Loucy (cell line): ENCODE data around the gene ATP5F1C.

Experiments used
- H2AFZ ChIP-seq: fragments of 200-600 bp; sonication (generic); 2 replicates; pipeline ENCODE4 v1.6.0; 2016; ENCODE audit warnings: antibody characterized with exemption, mild to moderate bottlenecking, low read length, moderate library complexity
- H3F3A ChIP-seq: fragments of 200-600 bp; 2 replicates; pipeline ENCODE4 v1.6.0; 2016; ENCODE audit warnings: antibody characterized with exemption, low read depth, mild to moderate bottlenecking
- H3K27me3 ChIP-seq: fragments of 200-600 bp; sonication (generic); 2 replicates; pipeline ENCODE4 v1.6.1; 2014; ENCODE audit warnings: low read length, mild to moderate bottlenecking; ENCODE audit not compliant: insufficient read depth, poor library complexity, severe bottlenecking
- H3K36me3 ChIP-seq: fragments of 200-600 bp; sonication (generic); 2 replicates; pipeline ENCODE4 v1.6.1; 2016; ENCODE audit warnings: low read length; ENCODE audit not compliant: insufficient read depth
- H3K4me1 ChIP-seq: fragments of 200-600 bp; sonication (generic); 2 replicates; pipeline ENCODE4 v1.5.1; 2014; ENCODE audit warnings: low read length, mild to moderate bottlenecking; ENCODE audit not compliant: insufficient read depth, poor library complexity, severe bottlenecking
- H3K4me2 ChIP-seq: fragments of 200-600 bp; sonication (generic); 2 replicates; pipeline ENCODE4 v1.6.0; 2014; ENCODE audit warnings: antibody characterized with exemption, low read length, low read depth, mild to moderate bottlenecking; ENCODE audit not compliant: poor library complexity, severe bottlenecking
- H3K4me3 ChIP-seq: fragments of 200-600 bp; sonication (generic); 2 replicates; pipeline ENCODE4 v1.5.1; 2014; ENCODE audit warnings: low read length, mild to moderate bottlenecking, mixed read lengths; ENCODE audit not compliant: poor library complexity, severe bottlenecking
- H3K79me2 ChIP-seq: fragments of 200-600 bp; sonication (generic); 2 replicates; pipeline ENCODE4 v1.6.1; 2014; ENCODE audit warnings: low read length; ENCODE audit not compliant: insufficient read depth
- H3K9ac ChIP-seq: fragments of 200-600 bp; sonication (generic); 2 replicates; pipeline ENCODE4 v1.6.0; 2014; ENCODE audit warnings: mild to moderate bottlenecking, low read depth, low read length, moderate library complexity; ENCODE audit not compliant: poor library complexity, severe bottlenecking
- H3K9me2 ChIP-seq: fragments of 200-600 bp; sonication (generic); replicated peaks from 2 replicates; pipeline ENCODE4 v1.6.1; 2016; ENCODE audit warnings: low read depth, low read length, mixed read lengths
- H3K9me3 ChIP-seq: fragments of 200-600 bp; sonication (generic); 2 replicates; pipeline ENCODE4 v1.6.1; 2014; ENCODE audit warnings: mild to moderate bottlenecking, antibody characterized with exemption, low read length, low read depth; ENCODE audit not compliant: insufficient read depth
- H4K20me1 ChIP-seq: fragments of 200-600 bp; sonication (generic); 2 replicates; pipeline ENCODE4 v1.6.0; 2014; ENCODE audit warnings: antibody characterized with exemption, low read length, mild to moderate bottlenecking; ENCODE audit not compliant: insufficient read depth, poor library complexity, severe bottlenecking
- EZH2phosphoT487 ChIP-seq: fragments of 200-600 bp; IDR thresholded peaks from 2 replicates; pipeline ENCODE4 v1.6.1; 2018; ENCODE audit warnings: antibody characterized with exemption, mild to moderate bottlenecking, moderate library complexity, borderline replicate concordance
- TF ChIP-seq, protein P1 (sequence below): fragments of 200-600 bp; sonication (generic); conservative IDR thresholded peaks from 2 replicates; pipeline ENCODE4 v1.5.1; 2014; ENCODE audit warnings: mild to moderate bottlenecking, antibody characterized with exemption, low read length

ATP5F1C gene

DNA sequence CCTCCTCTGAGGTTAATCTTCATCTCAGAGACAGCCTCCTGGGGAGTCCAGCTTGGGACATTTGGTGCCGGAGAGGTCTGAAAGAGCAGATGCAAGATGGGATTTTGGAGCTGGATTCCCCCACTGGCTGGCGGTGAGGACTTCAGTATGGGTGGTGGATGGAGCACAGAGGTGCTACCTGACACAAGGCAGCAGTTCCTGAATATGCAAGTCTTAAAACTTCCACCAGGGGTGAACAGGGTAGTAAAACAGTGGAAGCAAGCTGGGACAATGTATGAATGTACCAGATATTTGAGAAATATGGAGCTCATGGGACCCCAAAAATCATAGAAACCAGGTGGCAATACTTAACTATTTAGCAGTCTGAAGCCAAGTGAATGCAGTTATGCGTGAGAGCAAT, 25.5 kb downstream of the ATP5F1C start:
- H3K9ac ChIP-seq, result no peak overlapping the region
- H3F3A ChIP-seq, result no peaks in the 10 kb centered on the region
- TF ChIP-seq, protein P1, sequence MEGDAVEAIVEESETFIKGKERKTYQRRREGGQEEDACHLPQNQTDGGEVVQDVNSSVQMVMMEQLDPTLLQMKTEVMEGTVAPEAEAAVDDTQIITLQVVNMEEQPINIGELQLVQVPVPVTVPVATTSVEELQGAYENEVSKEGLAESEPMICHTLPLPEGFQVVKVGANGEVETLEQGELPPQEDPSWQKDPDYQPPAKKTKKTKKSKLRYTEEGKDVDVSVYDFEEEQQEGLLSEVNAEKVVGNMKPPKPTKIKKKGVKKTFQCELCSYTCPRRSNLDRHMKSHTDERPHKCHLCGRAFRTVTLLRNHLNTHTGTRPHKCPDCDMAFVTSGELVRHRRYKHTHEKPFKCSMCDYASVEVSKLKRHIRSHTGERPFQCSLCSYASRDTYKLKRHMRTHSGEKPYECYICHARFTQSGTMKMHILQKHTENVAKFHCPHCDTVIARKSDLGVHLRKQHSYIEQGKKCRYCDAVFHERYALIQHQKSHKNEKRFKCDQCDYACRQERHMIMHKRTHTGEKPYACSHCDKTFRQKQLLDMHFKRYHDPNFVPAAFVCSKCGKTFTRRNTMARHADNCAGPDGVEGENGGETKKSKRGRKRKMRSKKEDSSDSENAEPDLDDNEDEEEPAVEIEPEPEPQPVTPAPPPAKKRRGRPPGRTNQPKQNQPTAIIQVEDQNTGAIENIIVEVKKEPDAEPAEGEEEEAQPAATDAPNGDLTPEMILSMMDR, result peak; percentile 21; the same call in 1 of the 2 replicates
- no peak for TF ChIP-seq EZH2phosphoT487
- peaks cover under 1% of the 10 kb centered on the region; the same call in 1 of the 2 replicates for H3K79me2 ChIP-seq
- H3K4me1 ChIP-seq, result no peaks in the 10 kb centered on the region
- H3K27me3 ChIP-seq, result peaks cover 13% of the 10 kb centered on the region
- H3K9me2 ChIP-seq, result no peaks in the 10 kb centered on the region
- H4K20me1 ChIP-seq, result no peaks in the 10 kb centered on the region
- H3K36me3 ChIP-seq, result no peaks in the 10 kb centered on the region; the same call in 1 of the 2 replicates
- no peak overlapping the region for H2AFZ ChIP-seq
- H3K9me3 ChIP-seq, result no peaks in the 10 kb centered on the region
- no peak overlapping the region for H3K4me3 ChIP-seq
- H3K4me2 ChIP-seq, result no peak overlapping the region

DNA sequence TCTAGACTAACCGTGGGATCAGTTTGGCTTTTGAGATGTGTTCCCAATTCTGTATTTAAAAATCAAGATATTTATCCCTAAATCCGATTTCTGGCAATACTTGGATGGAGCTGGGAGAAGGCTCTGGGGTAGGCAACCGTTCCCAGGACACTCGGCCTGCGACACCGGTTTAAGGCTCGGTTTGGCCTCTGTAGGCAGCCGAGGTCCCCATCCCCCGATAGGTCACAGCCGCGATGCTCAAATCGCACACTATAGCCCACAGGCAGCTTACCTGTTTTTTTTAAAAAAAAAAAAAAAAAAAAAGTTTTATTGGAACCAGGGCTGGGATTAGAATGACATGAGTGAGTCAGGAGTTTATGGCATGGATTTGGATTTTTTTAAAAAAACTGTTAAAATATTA, 29.6 kb downstream of the ATP5F1C start:
- Histone ChIP-seq H4K20me1 (peaks cover 9% of the 10 kb centered on the region), H3K9ac (no peak overlapping the region), H2AFZ (peak overlapping the region; percentile 91), H3K4me3 (peak overlapping the region; percentile 96), H3K9me3 (no peaks in the 10 kb centered on the region), H3F3A (no peaks in the 10 kb centered on the region), H3K36me3 (no peaks in the 10 kb centered on the region), H3K27me3 (peaks cover 13% of the 10 kb centered on the region), H3K4me2 (peak overlapping the region; percentile 73), H3K9me2 (no peaks in the 10 kb centered on the region), H3K79me2 (peaks cover 42% of the 10 kb centered on the region), H3K4me1 (peaks cover 27% of the 10 kb centered on the region)
- TF ChIP-seq EZH2phosphoT487, result no peak
- TF ChIP-seq, protein P1, result no peak

DNA sequence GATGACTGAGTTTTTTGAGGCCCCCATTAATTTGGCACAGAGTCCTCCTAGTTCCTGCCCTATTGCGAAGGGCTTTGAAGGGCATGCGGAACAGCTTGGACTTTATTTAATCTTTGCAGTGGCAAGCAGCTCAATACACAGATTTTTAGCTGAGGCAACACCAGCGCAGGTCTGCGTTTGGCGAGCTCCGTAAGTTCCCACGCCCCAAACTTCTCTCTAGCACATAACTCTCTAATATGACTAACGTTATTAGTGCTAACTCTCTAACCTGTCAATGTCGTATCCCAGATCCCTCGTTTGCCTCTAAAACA, 30.0 kb downstream of the ATP5F1C start:
- Histone ChIP-seq H2AFZ (peak overlapping the region; percentile 91), H3F3A (no peaks in the 10 kb centered on the region), H3K27me3 (peaks cover 13% of the 10 kb centered on the region), H3K36me3 (no peaks in the 10 kb centered on the region), H3K9ac (no peak overlapping the region), H3K9me3 (no peaks in the 10 kb centered on the region), H4K20me1 (peaks cover 9% of the 10 kb centered on the region), H3K9me2 (no peaks in the 10 kb centered on the region), H3K4me3 (peak overlapping the region; percentile 96), H3K79me2 (peaks cover 44% of the 10 kb centered on the region), H3K4me1 (peaks cover 27% of the 10 kb centered on the region), H3K4me2 (peak overlapping the region; percentile 73)
- TF ChIP-seq, protein P1, result no peak
- TF ChIP-seq EZH2phosphoT487, result no peak
